ENCODE results near the gene SWT1.
"Not testable (repeated sequence)": the region's sequence is repeated elsewhere in the genome, so short reads cannot be mapped to it uniquely, and the experiment has no call there.

SWT1 gene

DNA sequence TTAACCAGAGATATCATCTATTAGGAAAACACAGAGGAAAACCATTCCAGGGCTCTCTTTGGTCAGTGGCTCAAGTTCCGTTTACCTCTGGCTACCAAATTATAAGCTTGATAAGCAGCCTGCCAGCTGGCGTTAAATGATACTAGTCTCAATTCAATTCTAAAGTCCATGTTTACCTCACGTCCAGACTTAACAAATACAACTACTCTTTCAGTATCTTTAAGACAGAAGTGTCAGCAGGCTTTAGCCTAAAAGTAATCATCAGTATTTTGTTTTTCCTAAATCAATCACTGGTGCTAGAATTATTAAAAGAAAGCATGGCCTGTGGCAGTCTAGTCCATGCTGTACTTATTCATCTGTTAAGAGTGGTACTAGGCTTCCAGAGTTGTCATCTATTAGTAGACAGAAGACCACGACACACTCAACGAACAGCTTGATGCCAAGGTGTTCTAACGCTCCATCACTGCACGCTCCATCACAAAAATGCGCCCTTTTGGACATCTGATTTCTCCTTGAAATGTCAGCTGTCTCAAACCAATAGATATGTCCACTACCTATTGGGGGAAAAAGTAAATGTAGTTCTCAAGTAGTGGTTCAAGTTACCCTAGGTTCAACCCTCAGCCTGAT, 158.6 kb downstream of the SWT1 start:
- no peak for DNase-seq (ENCODE audit: extremely low spot score, insufficient read length, low read depth)
- FAIRE-seq = no peak

DNA sequence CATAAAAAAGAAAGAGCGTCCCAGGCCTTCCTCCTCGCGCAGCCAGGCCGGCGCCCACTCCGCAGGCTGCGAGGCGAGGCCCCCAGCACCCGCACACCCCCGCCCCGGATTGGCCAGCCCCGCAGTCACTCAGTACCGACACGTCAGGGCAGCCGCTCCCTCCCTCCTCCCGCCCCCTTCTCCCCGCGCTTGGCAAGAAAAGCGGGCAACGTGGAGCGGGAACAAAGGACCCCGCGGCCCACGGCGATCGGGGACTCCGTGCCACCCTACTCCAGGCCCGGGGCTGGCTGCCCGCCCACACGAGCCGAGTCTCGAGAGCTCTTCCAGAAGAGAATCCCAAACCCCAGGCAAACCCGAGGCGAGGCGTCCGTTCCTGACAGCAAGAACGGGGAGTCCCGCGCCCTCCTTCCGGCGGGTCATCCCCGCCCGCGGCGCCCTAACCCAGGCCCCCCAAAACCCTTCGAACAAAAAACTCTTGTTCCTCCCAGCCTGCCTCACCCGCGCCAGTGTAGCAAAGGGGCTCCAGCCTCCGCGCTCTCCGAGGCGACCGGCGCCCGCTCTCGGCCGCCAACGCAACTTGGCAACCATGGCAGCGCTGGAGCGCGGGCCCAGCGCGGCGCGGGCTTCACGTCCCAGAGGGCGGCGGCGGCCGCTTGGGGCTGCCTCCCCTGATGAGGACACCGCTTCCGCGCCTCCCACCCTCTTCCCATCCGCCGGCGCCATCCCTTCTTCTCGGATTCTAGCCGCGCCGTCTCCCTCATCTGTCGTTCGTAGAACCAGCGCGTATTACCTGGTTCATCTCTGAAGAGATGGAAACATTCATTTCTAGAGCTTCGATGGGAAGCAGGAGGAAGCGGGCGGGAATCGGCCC, 159.4 kb downstream of the SWT1 start:
- DNase-seq (ENCODE audit: extremely low spot score, insufficient read length, low read depth) = peak; percentile 65
- peak; percentile 26 for FAIRE-seq

DNA sequence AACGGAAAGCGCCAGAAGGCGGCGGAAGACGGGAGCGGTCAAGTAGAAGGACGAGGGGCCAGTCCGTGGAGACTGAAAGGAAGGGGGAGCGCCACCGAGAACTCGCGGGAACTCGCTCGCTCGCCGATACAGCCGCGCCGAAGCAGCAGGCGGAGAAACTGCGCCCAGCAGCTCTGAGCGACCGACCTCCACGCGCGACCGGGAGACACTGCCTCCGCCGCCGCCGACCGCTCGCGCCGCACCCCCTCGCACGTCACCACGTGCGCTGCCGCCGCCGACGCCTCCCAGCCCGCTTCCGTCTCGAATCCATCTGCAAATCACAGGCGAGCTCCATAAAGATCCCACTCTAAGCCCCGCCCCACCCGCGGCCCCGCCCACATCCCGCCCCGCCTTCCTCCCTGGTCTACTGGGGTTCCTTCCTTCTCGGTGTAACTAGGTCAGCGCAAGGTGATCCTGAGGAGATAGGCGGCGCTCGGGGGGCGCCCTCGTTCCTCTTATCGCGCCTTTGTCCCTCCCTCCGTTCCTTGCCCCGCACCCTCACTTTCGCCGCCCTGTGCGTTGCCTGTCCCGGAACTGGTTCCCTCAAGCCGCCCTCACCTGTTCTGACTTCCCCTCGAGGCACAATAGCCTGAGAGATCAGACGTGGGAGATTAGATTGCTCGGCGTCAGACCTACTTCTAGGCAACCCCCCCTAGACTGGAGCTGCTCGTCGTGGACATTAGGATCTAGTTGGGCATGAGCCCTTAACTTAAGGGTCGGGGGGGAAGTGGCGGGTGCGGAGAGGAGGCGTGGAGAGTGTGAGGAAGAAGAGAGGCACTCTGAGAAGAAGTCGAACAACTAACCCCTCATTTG, 160.3 kb downstream of the SWT1 start, which contains the start of gene IVNS1ABP:
Gene IVNS1ABP (minus strand): TSS at position 210 of the 852 bp plus-strand sequence. CDS start 7,750 bp downstream, outside the sequence.
- peak; percentile 76 for DNase-seq (ENCODE audit: extremely low spot score, insufficient read length, low read depth)
- FAIRE-seq = peak; percentile 89

DNA sequence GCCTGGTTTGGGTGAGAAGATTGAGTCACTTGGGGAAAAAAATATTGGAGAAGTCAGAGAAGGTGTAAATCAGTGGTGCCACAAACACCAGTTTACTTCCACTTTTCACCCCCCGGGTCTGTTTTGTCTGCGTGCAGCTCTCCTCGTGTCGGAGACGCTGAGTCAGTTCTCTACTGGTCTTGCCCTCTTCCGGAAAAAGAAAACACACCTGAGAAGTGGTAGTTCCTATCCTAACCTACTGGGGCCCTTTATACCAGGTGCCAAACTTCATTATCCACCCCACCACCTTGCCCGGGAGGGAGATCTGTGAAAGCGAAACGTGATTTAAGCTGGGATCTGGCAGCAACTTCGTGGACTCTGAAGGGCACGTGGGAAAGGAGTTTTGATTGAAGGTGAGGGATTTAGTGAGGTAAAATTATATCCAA, 160.9 kb downstream of the SWT1 start:
- FAIRE-seq (no peak), DNase-seq (ENCODE audit: extremely low spot score, insufficient read length, low read depth) (peak; percentile 39)

DNA sequence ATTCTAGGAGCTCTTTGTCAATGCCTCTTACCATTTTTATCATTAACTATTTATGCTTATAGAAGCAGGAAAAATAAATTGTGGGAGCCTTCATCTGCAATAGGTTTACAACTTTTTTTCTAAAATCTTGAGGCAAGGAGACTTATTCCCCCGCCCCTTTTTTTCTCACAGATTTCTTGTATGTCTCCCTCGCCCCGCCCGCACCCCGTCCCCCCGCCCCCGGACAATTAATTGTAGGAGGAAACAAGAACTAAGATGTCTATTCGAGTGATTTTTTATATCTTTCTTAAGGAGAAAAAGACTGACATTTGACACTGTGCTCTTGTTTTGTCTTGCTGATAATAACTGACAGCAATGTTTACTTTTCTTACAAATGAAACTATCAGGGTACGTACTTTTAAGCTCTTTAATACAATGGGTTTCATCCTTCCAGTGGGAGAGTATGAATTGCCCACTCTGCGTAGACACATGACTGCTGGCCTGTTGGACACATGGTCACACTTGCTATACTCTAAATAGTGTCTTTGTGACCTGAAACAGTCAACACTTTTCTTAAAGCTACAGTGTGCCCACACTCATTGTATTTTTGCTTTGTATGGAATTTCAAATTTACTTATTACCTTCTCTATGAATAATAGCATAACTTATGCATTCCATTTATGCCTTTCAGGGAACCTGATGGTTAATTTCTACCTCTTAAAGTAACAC, 161.6 kb downstream of the SWT1 start:
- no peak for FAIRE-seq
- no peak for DNase-seq (ENCODE audit: extremely low spot score, insufficient read length, low read depth)

DNA sequence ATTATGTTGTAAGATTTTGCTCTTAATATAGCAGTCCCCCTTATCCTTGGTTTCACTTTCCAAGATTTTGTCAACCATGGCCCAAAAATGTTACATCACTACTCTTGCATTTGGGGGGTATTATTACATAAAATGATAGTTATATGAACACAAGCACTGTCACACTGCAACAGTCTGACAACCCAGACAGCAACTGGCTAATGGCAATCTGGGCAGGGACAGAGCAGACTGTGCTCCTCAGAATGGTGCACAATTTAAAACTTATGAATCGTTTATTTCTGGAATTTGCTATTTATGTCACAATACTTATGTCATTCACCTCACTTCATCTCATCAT, 162.1 kb downstream of the SWT1 start:
- DNase-seq (ENCODE audit: extremely low spot score, insufficient read length, low read depth) (no peak), FAIRE-seq (no peak)

DNA sequence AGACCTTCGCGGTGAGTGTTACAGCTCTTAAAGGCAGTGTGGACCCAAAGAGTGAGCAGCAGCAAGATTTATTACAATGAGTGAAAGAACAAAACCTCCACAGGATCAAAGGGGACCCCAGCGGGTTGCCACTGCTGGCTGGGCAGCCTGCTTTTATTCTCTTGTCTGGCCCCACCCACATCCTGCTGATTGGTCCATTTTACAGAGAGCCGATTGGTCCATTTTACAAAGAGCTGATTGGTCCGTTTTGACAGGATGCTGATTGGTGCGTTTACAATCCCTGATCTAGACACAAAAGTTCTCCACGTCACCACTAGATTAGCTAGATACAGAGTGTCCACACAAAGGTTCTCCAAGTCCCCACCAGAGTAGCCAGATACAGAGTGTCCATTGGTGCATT, 164.1 kb downstream of the SWT1 start:
- not testable (repeated sequence) for FAIRE-seq; DNase-seq (ENCODE audit: extremely low spot score, insufficient read length, low read depth)

DNA sequence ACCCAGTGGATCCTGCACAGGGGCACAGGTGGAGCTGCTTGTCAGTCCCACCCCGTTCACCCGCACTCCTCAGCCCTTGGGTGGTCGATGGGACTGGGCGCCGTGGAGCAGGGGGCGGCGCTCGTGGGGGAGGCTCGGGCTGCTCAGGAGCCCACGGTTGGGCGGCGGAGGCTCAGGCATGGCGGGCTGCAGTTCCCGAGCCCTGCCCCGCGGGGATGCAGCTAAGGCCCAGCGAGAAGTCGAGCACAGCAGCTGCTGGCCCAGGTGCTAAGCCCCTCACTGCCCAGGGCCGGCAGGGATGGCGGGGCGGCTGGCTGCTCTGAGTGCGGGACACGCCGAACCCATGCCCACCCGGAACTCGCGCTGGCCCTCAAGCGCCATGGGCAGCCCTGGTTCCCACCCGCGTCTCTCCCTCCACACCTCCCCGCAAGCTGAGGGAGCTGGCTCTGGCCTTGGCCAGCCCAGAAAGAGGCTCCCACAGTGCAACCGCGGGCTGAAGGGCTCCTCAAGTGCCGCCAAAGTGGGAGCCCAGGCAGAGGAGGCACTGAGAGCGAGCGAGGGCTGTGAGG, 164.8 kb downstream of the SWT1 start:
- not testable (repeated sequence) for DNase-seq (ENCODE audit: extremely low spot score, insufficient read length, low read depth); FAIRE-seq

DNA sequence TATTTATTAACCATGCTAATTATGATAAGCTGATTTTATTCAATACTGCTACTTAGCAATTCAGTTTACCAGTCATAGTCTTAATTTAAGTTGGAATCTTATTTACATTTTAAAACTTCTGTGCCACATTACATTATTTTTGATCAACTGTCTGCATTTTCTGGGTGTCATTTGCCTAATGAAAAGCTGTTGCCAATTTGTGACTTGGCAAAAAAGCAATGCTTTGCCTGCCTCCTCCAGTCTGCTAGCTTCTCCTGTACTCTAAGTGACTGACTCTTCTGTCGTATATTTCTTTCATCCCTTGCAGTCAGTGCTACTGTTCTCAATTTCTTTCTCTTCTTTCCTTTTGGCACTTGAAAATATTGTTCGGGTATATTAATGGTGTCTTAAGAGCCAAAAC, 165.7 kb downstream of the SWT1 start:
- FAIRE-seq (no peak), DNase-seq (ENCODE audit: extremely low spot score, insufficient read length, low read depth) (no peak)

DNA sequence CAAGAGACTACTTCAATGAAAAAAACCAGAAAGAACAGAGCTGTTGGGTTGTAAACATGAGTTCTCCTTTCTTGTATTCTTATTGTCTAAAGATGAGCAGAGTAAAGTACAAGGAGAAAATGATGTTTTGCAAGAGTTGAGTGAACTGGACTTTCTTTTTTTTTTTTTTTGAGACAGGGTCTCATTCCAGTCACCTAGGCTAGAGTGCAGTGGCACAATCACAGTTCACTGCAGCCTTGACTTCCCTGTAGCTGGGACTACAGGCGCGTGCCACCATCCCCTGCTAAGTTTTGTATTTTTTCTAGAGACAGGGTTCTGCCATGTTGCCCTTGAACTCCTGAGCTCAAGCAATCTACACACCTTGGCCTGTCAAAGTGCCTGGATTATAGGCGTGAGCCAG, 167.2 kb downstream of the SWT1 start:
- DNase-seq (ENCODE audit: extremely low spot score, insufficient read length, low read depth) (no peak), FAIRE-seq (no peak)

DNA sequence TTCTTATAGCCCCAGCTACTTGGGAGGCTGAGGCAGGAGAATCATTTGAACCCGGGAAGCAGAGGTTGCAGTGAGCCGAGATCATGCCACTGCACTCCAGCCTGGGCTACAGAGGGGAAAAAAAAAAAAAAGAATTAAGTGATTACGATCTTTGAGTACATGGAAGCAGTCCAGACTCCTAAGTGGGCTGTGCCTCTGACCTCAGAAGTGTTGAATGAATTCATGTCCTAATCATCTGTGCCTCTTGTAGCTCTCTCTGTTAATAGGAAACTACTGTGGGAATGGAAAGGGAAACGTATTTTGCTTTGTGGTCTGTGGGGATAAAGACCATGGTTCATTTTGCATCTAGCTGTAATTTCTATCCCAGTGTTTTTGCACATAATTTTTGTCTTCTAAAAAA, 168.4 kb downstream of the SWT1 start:
- FAIRE-seq = no peak
- no peak for DNase-seq (ENCODE audit: extremely low spot score, insufficient read length, low read depth)

DNA sequence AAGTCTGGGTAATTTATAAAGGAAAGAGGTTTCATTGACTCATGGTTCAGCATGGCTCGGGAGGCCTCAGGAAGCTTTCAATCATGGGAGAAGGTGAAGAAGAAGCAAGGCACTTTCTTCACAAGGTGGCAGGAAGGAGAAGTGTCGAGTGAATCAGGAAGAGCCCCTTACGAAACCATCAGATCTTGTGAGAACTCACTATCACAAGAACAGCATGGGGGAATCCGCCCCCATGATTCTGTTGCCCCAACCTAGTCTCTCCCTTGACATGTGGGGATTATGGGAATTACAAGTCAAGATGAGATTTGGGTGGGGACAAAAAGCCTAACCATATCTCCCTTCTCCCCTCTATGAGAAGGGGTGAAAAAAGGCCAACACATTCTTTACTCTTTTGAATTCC, 171.3 kb downstream of the SWT1 start:
- FAIRE-seq (no peak), DNase-seq (ENCODE audit: extremely low spot score, insufficient read length, low read depth) (no peak)

DNA sequence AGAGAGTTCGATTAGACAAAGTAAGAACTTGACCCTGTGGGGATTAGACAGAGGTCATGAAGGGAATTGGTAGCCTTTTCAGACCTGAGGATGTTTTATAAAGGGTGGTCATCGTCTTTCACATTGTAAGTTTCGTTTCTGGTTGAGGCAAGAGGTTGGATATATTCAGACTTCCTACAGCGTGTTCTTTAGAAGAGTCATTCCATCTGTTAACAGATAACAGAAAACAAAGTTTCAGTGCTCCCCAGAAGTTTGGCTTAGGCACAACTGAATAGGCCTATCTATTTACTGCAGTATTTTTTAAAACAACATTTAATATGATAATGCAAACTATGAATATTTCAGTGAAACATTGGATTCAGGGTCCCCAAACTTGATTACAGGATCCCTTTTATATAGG, 177.2 kb downstream of the SWT1 start:
- no peak for FAIRE-seq
- no peak for DNase-seq (ENCODE audit: extremely low spot score, insufficient read length, low read depth)

DNA sequence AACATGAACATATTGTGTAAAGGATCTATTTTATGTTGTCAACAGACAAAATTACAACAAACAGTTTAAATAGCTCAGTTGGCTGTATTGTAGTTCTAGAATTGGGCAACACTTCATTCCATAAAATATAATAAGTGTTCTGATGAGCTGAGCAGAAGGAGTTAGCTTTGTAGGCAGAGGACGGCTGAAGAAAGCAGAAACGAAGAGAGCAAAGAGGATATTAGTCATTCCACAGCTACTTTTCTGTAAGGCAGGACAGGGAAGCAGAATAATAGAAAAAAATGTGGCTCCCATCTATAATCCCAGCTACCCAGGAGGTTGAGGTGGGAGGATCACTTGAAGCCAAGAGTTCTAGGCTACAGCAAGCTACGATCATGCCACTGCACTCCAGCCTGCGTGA, 180.3 kb downstream of the SWT1 start:
- DNase-seq (ENCODE audit: extremely low spot score, insufficient read length, low read depth) (no peak), FAIRE-seq (no peak)

DNA sequence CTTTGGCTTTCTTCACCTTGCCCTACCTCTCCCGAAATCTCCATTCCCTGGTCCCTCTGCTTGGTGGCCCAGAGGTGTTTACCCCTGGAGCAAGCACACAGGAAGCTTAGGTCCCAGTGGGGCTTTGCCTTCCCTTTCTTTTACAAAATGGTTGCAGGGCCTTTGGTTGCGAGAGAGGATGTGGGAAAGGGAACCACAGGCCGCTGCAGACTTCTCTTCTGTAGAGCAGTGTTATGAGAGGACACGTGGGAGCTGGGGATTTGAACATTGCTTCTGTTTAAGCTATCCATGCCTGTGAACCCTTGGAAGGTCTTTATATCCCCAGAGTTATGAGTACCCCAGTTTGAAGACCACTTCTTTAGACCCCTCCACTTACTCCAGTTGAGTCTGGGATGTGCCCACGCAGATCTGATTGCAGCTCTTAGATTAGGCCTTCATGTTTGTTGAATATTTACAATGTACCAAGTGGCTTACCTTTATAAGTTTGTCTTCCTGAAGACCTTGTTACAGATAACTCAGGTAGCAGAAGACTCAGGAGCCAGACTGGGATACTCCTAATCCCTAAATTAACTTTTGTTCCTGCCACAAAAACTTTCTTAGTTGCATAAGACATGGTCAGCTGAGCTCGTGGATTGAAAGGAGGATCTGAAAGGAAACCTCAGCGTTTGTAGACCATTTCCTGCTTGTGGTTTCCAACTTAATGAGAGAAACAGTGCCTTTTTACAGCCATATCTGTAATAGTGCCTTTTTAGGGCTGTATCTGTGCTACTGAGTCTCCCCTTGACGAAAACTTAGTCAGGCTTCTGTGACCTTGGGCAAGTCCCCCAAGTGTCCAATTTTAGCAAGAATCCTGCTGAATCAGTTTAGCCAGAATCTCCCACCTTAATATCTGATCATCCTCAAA, 182.0 kb downstream of the SWT1 start:
- peak; percentile 97 for FAIRE-seq
- no peak for DNase-seq (ENCODE audit: extremely low spot score, insufficient read length, low read depth)

DNA sequence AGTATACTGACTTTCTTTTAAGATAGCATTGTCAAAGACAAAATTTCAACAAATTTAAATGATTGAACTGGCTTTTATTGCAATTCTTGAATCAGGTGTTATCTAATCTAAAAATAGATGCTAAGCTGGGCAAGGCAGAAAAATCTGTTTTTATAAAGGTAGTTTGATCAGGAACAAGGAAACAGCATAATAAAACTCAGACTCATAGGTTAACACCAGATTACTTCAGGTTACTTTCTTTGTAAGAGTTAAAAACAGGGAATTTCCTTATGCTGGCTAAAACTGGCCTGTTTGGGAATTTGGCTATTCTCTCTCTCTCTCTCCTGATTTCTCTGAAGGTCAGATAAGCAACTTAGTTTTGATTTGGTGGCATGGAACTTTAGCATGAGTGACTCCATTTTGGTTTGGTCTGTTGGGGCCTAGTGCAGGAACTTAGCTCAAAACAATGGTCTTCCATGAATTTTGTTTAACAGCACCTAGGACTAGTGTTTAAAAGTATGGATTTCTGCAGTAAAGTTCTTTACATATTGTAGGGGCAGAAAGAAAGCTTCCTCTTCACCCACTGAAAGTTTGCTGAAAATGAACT, 184.3 kb downstream of the SWT1 start:
- no peak for DNase-seq (ENCODE audit: extremely low spot score, insufficient read length, low read depth)
- no peak for FAIRE-seq
